Fibroblast of the aortic adventitia (primary cell): ENCODE data around the gene IFNAR1. TPM values are rescaled to one million over a fixed set of nuclear protein-coding genes. Genes with fewer than 3 reads are reported as not detected.

Experiments used
- DNase-seq: peaks from one replicate; pipeline ENCODE4 v3.0.0-alpha.2; 2010; ENCODE audit warnings: low read depth
- H3K4me3 ChIP-seq: 2 replicates; pipeline ENCODE4 v1.5.1; 2011; ENCODE audit warnings: low read depth, mild to moderate bottlenecking, control low read depth, low read length, moderate library complexity
- CTCF ChIP-seq: IDR thresholded peaks from 2 replicates; pipeline ENCODE4 v1.5.1; 2011; ENCODE audit warnings: mild to moderate bottlenecking, low read length, control low read depth, inconsistent platforms; ENCODE audit not compliant: insufficient read depth
- total RNA-seq: library from RNA; depleted of rRNA; stranded (reverse); fragments of >200 nt; gene quantifications from 2 replicates; pipeline ENCODE4 v1.2.3, GENCODE V29; 2012; ENCODE audit warnings: low replicate concordance

The IFNAR1 gene
- total RNA-seq, 1 donor: 39.3 TPM

GRCh38 chr21:33305344-33305671 is 19.5 kb upstream of the IFNAR1 start:
- H3K4me3 ChIP-seq: no peak overlapping the region
- no peak for DNase-seq
- TF ChIP-seq CTCF: no peak

- no peak overlapping the region for H3K4me3 ChIP-seq
- DNase-seq: no peak
- TF ChIP-seq CTCF: no peak
These were observed 18.8 kb upstream of the IFNAR1 start for GRCh38 chr21:33305938-33306337.

GRCh38 chr21:33308586-33309490 is 15.9 kb upstream of the IFNAR1 start:
- H3K4me3 ChIP-seq: no peak overlapping the region
- TF ChIP-seq CTCF: no peak
- peak; percentile 35 for DNase-seq

- no peak for TF ChIP-seq CTCF
- no peak overlapping the region for H3K4me3 ChIP-seq
- DNase-seq: no peak
These were observed 15.0 kb upstream of the IFNAR1 start for GRCh38 chr21:33309778-33310177.

GRCh38 chr21:33312121-33312520 is 12.6 kb upstream of the IFNAR1 start:
- H3K4me3 ChIP-seq: no peak overlapping the region
- DNase-seq: no peak
- no peak for TF ChIP-seq CTCF

GRCh38 chr21:33313183-33313582 is 11.6 kb upstream of the IFNAR1 start:
- H3K4me3 ChIP-seq: no peak overlapping the region
- DNase-seq: no peak
- no peak for TF ChIP-seq CTCF

GRCh38 chr21:33313611-33314010 is 11.2 kb upstream of the IFNAR1 start:
- no peak for TF ChIP-seq CTCF
- H3K4me3 ChIP-seq: no peak overlapping the region

More at GRCh38 chr21:33313611-33314010, 11.2 kb upstream of the IFNAR1 start:
- no peak for DNase-seq
